K562 treated with DMSO at 1 percent for 48 hours (cell line): ENCODE results near the gene CRABP1. TPM values are rescaled to one million over a fixed set of nuclear protein-coding genes. Genes with fewer than 3 reads are reported as not detected.

ENCODE experiments used
- total RNA-seq: library from RNA; unstranded; fragments of 300-600 nt; gene quantifications from 2 replicates; pipeline ENCODE4 v1.2.3, GENCODE V29; 2022; ENCODE audit warnings: low replicate concordance; ENCODE audit errors: extremely low read depth

The CRABP1 gene
- total RNA-seq, result not detected in 2 replicates

DNA sequence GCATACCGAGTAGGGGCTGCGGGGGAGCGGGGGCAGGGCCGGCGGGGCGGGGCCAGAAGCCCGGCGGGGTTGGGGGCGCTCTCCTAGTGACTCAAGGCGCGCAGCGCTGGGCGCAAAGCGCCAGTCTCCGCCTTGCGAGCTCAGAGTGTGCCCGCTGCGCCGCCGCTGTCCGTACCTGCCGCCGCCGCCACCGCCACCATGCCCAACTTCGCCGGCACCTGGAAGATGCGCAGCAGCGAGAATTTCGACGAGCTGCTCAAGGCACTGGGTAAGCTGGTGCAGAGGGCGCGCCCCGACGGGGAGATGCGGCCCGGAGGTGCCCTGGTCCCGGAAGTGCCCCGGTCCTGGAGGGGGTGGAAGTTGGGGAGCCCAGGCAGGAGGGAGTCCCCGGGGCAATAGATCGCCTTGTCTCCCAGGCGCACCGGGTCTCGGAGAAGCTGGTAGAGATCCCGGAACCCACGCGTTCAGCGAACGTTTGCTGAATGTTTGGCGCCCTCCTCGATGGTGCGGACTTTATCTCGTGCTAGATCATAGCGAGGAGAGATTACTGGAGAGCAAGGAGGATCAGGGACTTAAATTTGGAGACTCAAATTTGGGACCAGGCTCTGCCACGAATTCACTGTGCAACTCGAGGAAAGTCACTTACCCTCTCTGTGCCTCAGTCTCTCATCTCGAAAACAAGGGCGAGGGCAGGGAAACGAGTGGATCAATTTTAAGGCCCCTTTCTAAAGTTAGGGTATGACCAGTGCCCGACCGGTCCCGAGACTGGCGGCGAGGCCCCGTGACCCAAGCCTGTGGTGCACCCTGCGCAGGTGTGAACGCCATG, at the start of gene CRABP1:
Gene CRABP1, plus strand, starts transcription at position 123 of the 826 bp plus-strand sequence. Its CDS starts 76 bp downstream, at position 199.

GRCh38 chr15:78299101-78299930, 40.8 kb upstream of the CRABP1 start, which contains the start of gene SKIC8:
TSS of gene SKIC8 (minus strand) at chr15:78299609. CDS start at chr15:78295686, 3,923 bp downstream.

Other genes with a start within 250 kb of the CRABP1 start
- not detected in 2 replicates for gene SH2D7, start 247.8 kb upstream of the CRABP1 start, total RNA-seq
- not detected in 2 replicates for gene CIB2, start 208.9 kb upstream of the CRABP1 start, total RNA-seq
- not detected in 2 replicates for gene IDH3A, start 191.0 kb upstream of the CRABP1 start, total RNA-seq
- not detected in 2 replicates for gene ACSBG1, start 105.8 kb upstream of the CRABP1 start, total RNA-seq
- gene DNAJA4, start 75.8 kb upstream of the CRABP1 start, total RNA-seq, result not detected in 2 replicates
- gene SKIC8, start 40.7 kb upstream of the CRABP1 start, total RNA-seq, result not detected in 2 replicates
- gene IREB2, start 97.9 kb downstream of the CRABP1 start, total RNA-seq, result not detected in 2 replicates
- gene HYKK, start 167.2 kb downstream of the CRABP1 start, total RNA-seq, result not detected in 2 replicates
- 632 TPM in 1 of 2 replicates, not detected in the other for gene PSMA4, start 200.1 kb downstream of the CRABP1 start, total RNA-seq
- not detected in 2 replicates for gene CHRNA5, start 225.2 kb downstream of the CRABP1 start, total RNA-seq